GM23338 (cell line): ENCODE results near the gene PTPRA. TPM values are rescaled to one million over a fixed set of nuclear protein-coding genes. Genes with fewer than 3 reads are reported as not detected.

Source experiments
- ATAC-seq: fragments of 200-7000 bp; cut with Tn5 transposase; 3 replicates; pipeline ENCODE4 v1.9.1; 2020
- DNase-seq: peaks from one replicate; pipeline ENCODE4 v3.0.0-alpha.2; 2015; ENCODE audit warnings: low spot score
- H2AFZ ChIP-seq: fragments of 200-600 bp; sonication (generic); 2 replicates; pipeline ENCODE4 v1.8.0; 2016; ENCODE audit warnings: antibody characterized with exemption, mild to moderate bottlenecking, moderate library complexity
- H3F3A ChIP-seq: fragments of 200-600 bp; sonication (generic); replicated peaks from 2 replicates; pipeline ENCODE4 v1.8.0; 2017; ENCODE audit warnings: antibody characterized with exemption, mixed run types, low read depth
- H3K27ac ChIP-seq: fragments of 200-600 bp; sonication (generic); 2 replicates; pipeline ENCODE4 v1.6.1; 2016; ENCODE audit warnings: low read depth
- H3K27me3 ChIP-seq: fragments of 200-600 bp; sonication (generic); 2 replicates; pipeline ENCODE4 v1.8.0; 2016; ENCODE audit warnings: mild to moderate bottlenecking, mixed run types, moderate library complexity; ENCODE audit not compliant: insufficient read depth
- H3K36me3 ChIP-seq: fragments of 200-600 bp; sonication (generic); 2 replicates; pipeline ENCODE4 v1.8.0; 2016; ENCODE audit warnings: mild to moderate bottlenecking; ENCODE audit not compliant: insufficient read depth
- H3K4me1 ChIP-seq: fragments of 200-600 bp; sonication (generic); 2 replicates; pipeline ENCODE4 v1.8.0; 2016; ENCODE audit warnings: mild to moderate bottlenecking, moderate library complexity; ENCODE audit not compliant: insufficient read depth
- H3K4me2 ChIP-seq: fragments of 200-600 bp; sonication (generic); 2 replicates; pipeline ENCODE4 v1.7.1; 2017; ENCODE audit warnings: mixed run types
- H3K4me3 ChIP-seq: fragments of 200-600 bp; sonication (generic); 2 replicates; pipeline ENCODE4 v1.6.1; 2016; ENCODE audit warnings: mixed run types
- H3K79me2 ChIP-seq: fragments of 200-600 bp; sonication (generic); replicated peaks from 2 replicates; pipeline ENCODE4 v1.8.0; 2017; ENCODE audit warnings: mild to moderate bottlenecking; ENCODE audit not compliant: insufficient read depth
- H3K9me2 ChIP-seq: fragments of 200-600 bp; sonication (generic); 2 replicates; pipeline ENCODE4 v1.8.0; 2017; ENCODE audit not compliant: insufficient read depth
- H4K20me1 ChIP-seq: fragments of 200-600 bp; sonication (generic); replicated peaks from 2 replicates; pipeline ENCODE4 v1.8.0; 2017; ENCODE audit warnings: mild to moderate bottlenecking; ENCODE audit not compliant: insufficient read depth
- H3K27ac Mint-ChIP-seq: 2 replicates; pipeline ENCODE4 v1.8.0; 2020; ENCODE audit warnings: inconsistent platforms, mild to moderate bottlenecking, moderate library complexity, mixed read lengths
- H3K27me3 Mint-ChIP-seq: 3 replicates; pipeline ENCODE4 v1.8.0; 2022; ENCODE audit warnings: low read depth, mild to moderate bottlenecking, moderate library complexity, mixed read lengths, inconsistent platforms; ENCODE audit not compliant: insufficient read depth, poor library complexity
- H3K36me3 Mint-ChIP-seq: 3 replicates; pipeline ENCODE4 v1.8.0; 2021; ENCODE audit warnings: low read depth, mild to moderate bottlenecking, inconsistent platforms, moderate library complexity, mixed read lengths
- H3K4me1 Mint-ChIP-seq: 3 replicates; pipeline ENCODE4 v1.8.0; 2020; ENCODE audit warnings: mild to moderate bottlenecking, inconsistent platforms, mixed read lengths
- H3K4me3 Mint-ChIP-seq: 3 replicates; pipeline ENCODE4 v1.8.0; 2021; ENCODE audit warnings: moderate library complexity, mild to moderate bottlenecking, inconsistent platforms, mixed read lengths
- H3K9me3 Mint-ChIP-seq: 3 replicates; pipeline ENCODE4 v1.8.0; 2020; ENCODE audit warnings: moderate library complexity, mild to moderate bottlenecking, inconsistent platforms, mixed read lengths
- CREB1 ChIP-seq: fragments of 250-450 bp; sonication (Bioruptor Pico); IDR thresholded peaks from 2 replicates; pipeline ENCODE4 v1.5.0; 2020; ENCODE audit warnings: low read depth, mild to moderate bottlenecking, moderate library complexity
- CTCF ChIP-seq, 2 experiments: fragments of 200-600 bp in 1 of 2; sonication (generic) in 1 of 2; conservative IDR thresholded peaks; 2 replicates each; pipeline versions ENCODE4 v1.5.1 to v1.6.1; 2016 to 2017; ENCODE audit warnings: antibody characterized with exemption in 2 of 2, low read depth in 2 of 2, mild to moderate bottlenecking in 2 of 2, moderate library complexity in 1 of 2
- ETS1 ChIP-seq: IDR thresholded peaks from 2 replicates; pipeline ENCODE4 v1.6.1; 2016; ENCODE audit warnings: antibody characterized with exemption
- EZH2 ChIP-seq: fragments of 200-600 bp; sonication (generic); IDR thresholded peaks from one replicate; pipeline ENCODE4 v1.8.0; 2017; ENCODE audit warnings: antibody characterized with exemption, mild to moderate bottlenecking, low read depth; ENCODE audit not compliant: unreplicated experiment
- EZH2phosphoT487 ChIP-seq: fragments of 200-600 bp; sonication (generic); IDR thresholded peaks from one replicate; pipeline ENCODE4 v1.8.1; 2018; ENCODE audit warnings: antibody characterized with exemption; ENCODE audit not compliant: unreplicated experiment
- JUNB ChIP-seq: IDR thresholded peaks from one replicate; pipeline ENCODE4 v1.6.1; 2016; ENCODE audit warnings: antibody characterized with exemption; ENCODE audit not compliant: unreplicated experiment
- NANOG ChIP-seq: IDR thresholded peaks from 2 replicates; pipeline ENCODE4 v1.6.1; 2016; ENCODE audit warnings: antibody characterized with exemption, borderline replicate concordance
- POLR2AphosphoS5 ChIP-seq: IDR thresholded peaks from 2 replicates; pipeline ENCODE4 v1.6.1; 2016; ENCODE audit warnings: antibody characterized with exemption, low read depth
- STAT1 ChIP-seq: IDR thresholded peaks from one replicate; pipeline ENCODE4 v1.6.1; 2016; ENCODE audit warnings: antibody characterized with exemption; ENCODE audit not compliant: unreplicated experiment
- ZNF114 ChIP-seq: fragments of 250-450 bp; sonication (Bioruptor Pico); IDR thresholded peaks from 2 replicates; pipeline ENCODE4 v1.5.0; 2020; ENCODE audit warnings: mild to moderate bottlenecking, moderate library complexity
- ZNF331 ChIP-seq: fragments of 250-450 bp; sonication (Bioruptor Pico); IDR thresholded peaks from 2 replicates; pipeline ENCODE4 v1.5.0; 2020; ENCODE audit warnings: low read depth, mild to moderate bottlenecking, moderate library complexity
- polyA plus RNA-seq: library from polyadenylated mRNA; unstranded; fragments of >200 nt; fragmentation: Nextera tagmentation; extraction: Ambion mirVana; gene quantifications from 2 replicates; pipeline ENCODE4 v1.2.1, GENCODE V29; 2016
- total RNA-seq: library from RNA; depleted of rRNA; stranded (reverse); fragments of >200 nt; shearing (Covaris generic); gene quantifications from 2 replicates; pipeline ENCODE4 v1.2.3, GENCODE V29; 2014
- TF ChIP-seq, protein P1 (sequence below): IDR thresholded peaks from one replicate; pipeline ENCODE4 v1.6.1; 2018; ENCODE audit warnings: antibody characterized with exemption; ENCODE audit not compliant: unreplicated experiment

The PTPRA gene
- total and polyA plus RNA-seq, 2 experiments from 2014 or later, result 37.8 to 39.3 TPM

DNA sequence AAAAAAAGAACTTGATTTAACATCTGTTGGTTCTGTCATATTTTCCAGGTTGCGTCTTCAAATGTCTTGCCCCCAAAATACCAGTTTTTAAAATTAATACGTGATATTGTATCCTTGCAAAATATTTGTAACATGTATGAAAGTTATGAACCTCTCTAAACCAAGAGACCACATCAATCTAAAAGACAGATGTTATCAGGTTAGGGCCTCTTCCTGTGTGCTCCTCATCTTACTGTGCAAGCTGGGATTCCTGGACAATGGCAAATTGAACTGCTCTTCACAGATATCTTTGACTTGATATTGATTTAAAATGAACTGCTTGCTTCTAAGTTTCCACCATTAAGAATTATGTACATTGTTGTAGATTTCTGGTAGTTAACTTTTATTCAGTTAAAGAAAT lies 47.5 kb upstream of the PTPRA start (continued):
- TF ChIP-seq, protein P1, sequence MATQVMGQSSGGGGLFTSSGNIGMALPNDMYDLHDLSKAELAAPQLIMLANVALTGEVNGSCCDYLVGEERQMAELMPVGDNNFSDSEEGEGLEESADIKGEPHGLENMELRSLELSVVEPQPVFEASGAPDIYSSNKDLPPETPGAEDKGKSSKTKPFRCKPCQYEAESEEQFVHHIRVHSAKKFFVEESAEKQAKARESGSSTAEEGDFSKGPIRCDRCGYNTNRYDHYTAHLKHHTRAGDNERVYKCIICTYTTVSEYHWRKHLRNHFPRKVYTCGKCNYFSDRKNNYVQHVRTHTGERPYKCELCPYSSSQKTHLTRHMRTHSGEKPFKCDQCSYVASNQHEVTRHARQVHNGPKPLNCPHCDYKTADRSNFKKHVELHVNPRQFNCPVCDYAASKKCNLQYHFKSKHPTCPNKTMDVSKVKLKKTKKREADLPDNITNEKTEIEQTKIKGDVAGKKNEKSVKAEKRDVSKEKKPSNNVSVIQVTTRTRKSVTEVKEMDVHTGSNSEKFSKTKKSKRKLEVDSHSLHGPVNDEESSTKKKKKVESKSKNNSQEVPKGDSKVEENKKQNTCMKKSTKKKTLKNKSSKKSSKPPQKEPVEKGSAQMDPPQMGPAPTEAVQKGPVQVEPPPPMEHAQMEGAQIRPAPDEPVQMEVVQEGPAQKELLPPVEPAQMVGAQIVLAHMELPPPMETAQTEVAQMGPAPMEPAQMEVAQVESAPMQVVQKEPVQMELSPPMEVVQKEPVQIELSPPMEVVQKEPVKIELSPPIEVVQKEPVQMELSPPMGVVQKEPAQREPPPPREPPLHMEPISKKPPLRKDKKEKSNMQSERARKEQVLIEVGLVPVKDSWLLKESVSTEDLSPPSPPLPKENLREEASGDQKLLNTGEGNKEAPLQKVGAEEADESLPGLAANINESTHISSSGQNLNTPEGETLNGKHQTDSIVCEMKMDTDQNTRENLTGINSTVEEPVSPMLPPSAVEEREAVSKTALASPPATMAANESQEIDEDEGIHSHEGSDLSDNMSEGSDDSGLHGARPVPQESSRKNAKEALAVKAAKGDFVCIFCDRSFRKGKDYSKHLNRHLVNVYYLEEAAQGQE, result no peak
- TF ChIP-seq CREB1 (no peak), CTCF (conservative IDR thresholded peaks at IDR 0.05; ENCODE audit: low read depth in 2 of 2) (no peak), ZNF114 (CRISPR knock-in tag) (no peak)

DNA sequence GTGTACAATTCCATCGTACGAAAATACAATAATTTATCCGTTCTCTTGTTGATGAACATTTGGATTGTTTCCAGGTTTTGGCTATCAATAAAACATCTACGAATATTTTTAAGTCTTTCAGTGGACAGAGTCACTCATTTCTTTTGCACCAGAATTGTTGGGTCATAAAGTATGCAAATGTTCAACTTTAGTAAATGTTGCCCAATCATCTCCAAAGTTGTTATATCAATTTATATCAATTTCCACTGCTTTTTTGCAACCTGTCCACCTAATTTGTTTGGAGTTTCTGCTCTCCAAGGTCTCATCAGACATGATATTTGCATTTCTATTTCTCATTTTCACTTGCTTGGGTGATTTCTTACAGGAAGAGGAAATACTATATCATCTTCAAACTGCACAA lies 46.6 kb upstream of the PTPRA start:
- Histone ChIP-seq H4K20me1 (no peaks in the 10 kb centered on the region), H3K9me2 (no peaks in the 10 kb centered on the region), H3K4me2 (no peak overlapping the region), H3K4me1 (no peaks in the 10 kb centered on the region; the same call in 1 of the 2 replicates), H2AFZ (no peak overlapping the region), H3K36me3 (no peaks in the 10 kb centered on the region), H3K27ac (no peak overlapping the region), H3K27me3 (peaks cover 43% of the 10 kb centered on the region), H3K4me3 (no peak overlapping the region), H3F3A (no peaks in the 10 kb centered on the region), H3K79me2 (no peaks in the 10 kb centered on the region)
- no peak overlapping the region for H3K27ac Mint-ChIP-seq
- H3K9me3 Mint-ChIP-seq, result peaks cover 12% of the 10 kb centered on the region
- H3K36me3 Mint-ChIP-seq, result peaks cover 6% of the 10 kb centered on the region; the same call in 2 of the 3 replicates
- DNase-seq, result no peak
- peaks cover 10% of the 10 kb centered on the region for H3K27me3 Mint-ChIP-seq
- no peak for ATAC-seq
- H3K4me3 Mint-ChIP-seq, result no peak overlapping the region
- peaks cover 2% of the 10 kb centered on the region; the same call in 1 of the 3 replicates for H3K4me1 Mint-ChIP-seq
- TF ChIP-seq POLR2AphosphoS5 (no peak), ZNF114 (CRISPR knock-in tag) (no peak), EZH2 (no peak), CREB1 (no peak), ZNF331 (CRISPR knock-in tag) (no peak), CTCF (conservative IDR thresholded peaks at IDR 0.05; ENCODE audit: low read depth in 2 of 2) (no peak), STAT1 (no peak), NANOG (no peak), ETS1 (no peak), JUNB (no peak), EZH2phosphoT487 (no peak)
- TF ChIP-seq, protein P1, result no peak
